Epidermal melanocyte (primary cell): ENCODE data around the gene KLF11.

Experiments
- DNase-seq: peaks from one replicate; pipeline ENCODE4 v3.0.0; 2011; ENCODE audit warnings: low spot score; ENCODE audit not compliant: insufficient read length

The KLF11 gene

DNA sequence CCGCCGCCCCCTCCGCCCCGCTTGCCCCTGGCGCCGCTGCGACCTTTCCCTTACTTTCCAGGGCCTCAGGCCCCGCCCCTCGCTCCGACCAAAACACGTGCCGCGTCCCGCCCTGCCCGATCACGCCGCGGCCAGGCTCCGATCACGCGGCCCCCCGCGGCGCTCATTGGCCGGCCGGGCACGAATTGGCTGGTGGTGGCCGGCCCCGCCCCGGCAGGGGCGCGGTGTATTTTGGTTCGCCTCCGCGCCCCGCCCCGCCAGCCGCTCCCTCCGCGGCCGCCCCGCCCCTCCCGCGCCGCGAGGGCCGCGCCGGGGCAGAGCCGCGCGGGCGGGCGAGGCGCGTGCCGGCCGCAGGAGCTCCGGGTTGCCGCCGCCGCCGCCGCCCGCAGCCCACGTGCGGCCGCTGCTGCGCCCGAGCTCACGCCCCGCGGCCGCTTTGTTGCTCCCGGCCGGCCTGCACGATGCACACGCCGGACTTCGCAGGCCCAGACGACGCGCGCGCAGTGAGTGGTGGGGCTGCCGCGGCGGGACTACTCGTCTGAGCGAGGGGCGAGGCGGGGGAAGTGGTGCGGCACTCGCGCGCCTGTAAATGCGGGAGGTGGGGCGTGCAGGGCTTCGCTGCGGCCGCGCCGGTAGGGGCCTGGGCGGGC is at the start of gene KLF11:
KLF11 (plus strand) TSS at position 295 of the 650 bp plus-strand sequence; CDS start at position 462, 167 bp downstream.
- peak; percentile 85 for DNase-seq

GRCh38 chr2:9994462-9994861 is 48.9 kb upstream of the KLF11 start:
- DNase-seq = no peak

DNA sequence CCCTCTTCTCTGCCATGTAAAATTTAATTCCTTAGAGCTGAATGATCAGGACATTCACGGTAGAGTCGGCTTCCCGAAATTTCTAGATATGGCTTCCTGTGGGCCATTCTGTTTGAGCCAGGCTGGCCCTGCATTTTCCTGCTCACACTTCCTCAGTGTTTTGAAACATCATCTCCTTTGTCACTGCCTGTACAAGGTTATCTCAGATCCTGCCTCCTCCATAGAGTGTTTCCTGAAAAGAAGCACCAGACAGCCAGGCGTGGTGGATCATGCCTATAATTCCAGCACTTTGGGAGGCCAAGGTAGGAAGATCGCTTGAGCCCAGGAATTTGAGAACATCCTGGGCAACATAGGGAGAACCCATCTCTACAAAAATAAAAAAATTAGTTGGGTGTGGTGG is 48.3 kb upstream of the KLF11 start:
- no peak for DNase-seq

GRCh38 chr2:9996321-9996720 is 47.0 kb upstream of the KLF11 start:
- DNase-seq = no peak

DNA sequence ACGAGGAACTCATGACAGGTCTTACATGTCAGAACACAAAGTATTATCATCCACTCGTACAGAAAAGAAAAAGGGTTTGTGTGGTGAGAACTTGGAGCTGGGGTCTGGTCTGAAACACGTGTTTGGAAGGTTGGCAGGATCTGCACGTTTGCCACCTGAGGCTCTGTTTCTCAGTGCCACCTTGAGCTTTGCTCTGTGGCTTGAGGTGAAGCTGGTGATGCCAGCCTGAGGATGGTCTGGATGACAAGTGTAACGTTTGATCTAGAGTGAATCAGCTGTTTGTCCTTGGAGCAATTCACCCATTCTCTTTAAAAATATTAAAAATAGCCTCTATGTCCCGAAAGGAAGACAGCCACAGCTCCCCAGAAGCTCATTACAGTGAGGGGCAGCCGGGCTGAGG is 45.4 kb upstream of the KLF11 start:
- DNase-seq = no peak

GRCh38 chr2:9998916-9999654 is 44.3 kb upstream of the KLF11 start:
- no peak for DNase-seq

DNA sequence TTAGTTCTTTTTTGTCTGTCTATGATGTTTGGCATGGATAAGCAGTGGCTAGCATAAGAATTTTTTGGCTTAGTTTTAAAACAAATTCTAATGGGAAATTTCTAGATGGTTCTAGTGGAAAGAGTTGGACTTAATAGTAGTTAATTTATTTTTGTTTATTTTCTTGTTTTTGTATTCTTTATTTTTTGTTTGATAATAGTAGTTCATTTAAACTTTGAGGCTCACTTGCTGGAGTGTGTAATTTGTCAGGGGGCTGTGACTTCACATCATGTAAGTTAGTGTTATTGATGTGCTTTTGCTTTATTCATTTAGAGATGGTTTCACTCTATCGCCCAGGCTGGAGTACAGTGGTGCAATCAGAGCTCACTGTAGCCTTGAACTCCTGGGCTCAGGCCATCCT is 43.7 kb upstream of the KLF11 start:
- DNase-seq = no peak

DNA sequence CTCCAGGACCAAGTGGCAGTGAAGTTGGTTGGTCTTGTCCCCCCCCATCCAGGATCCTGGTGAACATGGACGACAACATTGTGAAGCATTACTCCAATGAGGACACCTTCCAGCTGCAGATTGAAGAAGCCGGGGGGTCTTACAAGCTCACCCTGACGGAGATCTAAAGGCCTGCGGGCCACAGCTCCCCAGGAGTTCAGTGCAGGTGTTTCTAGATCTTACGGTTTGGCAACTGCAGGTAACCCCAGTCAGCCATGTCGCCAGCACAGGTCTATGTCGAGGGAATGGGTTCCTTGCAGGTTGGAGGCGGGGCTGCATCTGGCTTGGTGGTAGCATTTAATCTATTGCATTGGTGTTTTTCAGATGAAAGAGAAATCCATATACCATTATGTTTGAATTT is 42.8 kb upstream of the KLF11 start:
- no peak for DNase-seq

DNA sequence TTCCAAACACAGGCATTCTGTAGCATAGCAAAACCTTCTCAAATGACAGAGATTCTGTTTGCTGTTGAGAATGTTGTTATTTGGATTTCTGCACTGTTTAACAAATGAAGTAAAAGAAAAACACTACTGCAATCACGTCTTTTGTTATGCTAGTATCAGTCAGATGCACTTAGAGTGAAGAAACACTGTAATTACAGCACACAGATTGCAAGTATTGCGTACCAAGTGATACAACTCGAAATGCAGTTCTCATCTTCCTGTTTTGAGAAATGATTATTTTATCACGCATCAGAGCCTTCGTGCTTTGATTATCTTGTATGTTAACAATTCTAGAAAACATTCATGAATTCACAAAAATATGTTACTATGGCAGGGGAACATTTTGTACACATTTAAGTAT is 41.8 kb upstream of the KLF11 start:
- no peak for DNase-seq

DNA sequence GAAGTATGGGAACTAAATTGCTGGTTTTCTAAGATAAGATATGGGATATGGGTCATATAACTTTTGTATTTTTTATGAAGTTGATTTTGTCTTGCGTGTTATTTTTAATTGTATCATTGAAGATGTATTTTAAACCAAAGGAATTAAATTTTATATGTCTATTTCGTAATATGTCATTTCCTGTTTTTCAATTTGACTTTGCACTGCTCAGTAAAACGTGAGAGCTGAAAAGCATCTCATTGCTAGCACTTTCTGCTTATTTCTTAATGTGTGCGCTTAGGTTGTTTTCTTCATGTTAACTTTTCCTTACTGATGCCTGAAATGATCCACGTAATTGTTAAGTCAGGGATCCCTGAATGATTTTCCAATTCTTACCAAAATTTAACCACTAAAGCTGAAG is 41.2 kb upstream of the KLF11 start:
- DNase-seq = no peak

GRCh38 chr2:10002681-10003080 is 40.7 kb upstream of the KLF11 start:
- no peak for DNase-seq

DNA sequence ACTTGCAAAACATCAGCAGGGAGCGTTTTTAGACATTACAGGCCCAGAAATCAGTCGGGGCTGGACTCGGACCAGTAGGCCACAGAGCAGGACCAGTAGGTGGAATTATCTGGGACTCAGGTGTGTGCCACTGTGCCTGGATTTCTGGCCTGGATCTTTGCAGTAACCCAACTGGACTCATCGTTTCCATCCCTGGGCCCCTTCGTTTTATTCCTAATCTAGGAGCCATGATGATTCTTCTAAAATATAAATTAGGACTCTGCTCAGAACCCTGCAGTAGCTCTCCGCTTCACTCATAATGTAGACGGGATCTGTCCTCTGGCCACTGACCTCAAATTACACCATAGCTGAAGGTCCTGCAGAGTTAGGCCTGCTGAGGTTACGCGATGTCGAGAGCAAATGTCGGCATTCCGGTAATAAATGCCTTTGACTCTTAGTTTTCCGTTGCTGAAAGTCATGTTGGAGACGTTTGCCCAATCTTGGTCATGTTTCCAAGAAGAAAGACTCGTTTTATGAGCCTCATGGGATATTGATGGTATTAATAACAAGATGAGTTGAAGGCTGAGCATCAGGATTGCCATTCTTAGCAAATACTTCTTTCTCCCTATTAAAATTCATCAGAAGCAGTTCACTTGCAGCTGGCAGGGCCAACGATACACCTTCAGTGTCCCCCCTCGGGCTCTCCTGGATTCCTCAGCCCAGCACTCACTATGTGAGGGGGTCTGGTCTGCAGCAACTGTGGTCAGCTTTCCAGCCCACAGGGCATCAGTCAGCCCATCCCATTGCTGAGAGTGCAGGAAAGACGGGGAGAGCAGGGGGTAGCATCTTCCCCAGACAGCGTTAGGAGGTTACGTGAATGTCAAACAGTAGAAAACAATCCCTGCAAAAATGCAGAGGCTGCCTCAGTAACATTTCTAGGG is 39.9 kb upstream of the KLF11 start:
- DNase-seq = no peak

- no peak for DNase-seq
Measured at GRCh38 chr2:10004401-10004800, 38.9 kb upstream of the KLF11 start.

DNA sequence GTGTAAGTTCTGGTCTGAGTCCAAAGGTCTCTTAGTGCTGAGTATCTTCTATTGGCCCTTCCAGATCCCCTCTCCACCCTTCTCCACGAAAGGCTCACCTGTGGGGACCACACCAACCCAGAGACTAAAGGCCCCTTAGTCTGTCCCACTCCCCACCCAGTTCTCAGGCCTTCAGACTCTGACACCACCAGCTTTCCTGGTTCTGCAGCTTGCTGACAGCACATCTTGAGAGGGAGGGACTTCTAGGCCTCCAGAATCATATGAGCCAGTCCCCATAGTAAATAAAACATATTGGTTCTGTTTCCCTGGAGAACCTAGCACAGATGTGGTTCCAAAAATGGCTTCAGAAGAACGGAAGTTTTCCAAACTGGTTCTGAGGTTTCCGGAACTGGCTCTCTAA is 38.5 kb upstream of the KLF11 start:
- no peak for DNase-seq

DNA sequence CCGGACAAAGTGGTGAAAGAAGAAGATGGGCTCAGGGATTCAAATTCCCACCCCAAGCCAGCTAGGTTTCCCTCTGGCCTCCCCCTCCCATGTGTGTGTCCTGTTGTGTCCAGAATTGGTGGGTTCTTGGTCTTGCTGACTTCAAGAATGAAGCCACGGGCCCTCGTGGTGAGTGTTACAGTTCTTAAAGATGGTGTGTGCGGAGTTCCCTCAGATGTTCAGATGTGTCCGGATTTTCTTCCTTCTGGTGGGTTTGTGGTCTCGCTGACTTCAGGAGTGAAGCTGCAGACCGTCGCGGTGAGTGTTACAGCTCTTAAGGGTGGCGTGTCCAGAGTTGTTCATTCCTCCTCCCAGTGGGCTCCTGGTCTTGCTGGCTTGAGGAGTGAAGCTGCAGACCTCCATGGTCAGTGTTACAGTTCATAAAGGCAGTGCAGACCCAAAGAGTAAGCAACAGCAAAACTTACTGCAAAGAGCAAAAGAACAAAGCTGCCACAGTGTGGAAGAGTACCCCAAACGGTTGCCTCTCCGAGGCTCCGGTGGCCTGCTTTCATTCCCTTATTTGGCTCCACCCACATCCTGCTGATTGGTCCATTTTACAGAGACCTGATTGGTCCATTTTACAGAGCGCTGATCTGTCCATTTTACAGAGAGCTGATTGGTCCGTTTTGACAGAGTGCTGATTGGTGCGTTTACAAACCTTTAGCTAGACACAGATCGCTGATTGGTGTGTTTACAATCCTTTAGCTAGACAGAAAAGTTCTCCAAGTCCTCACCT is 37.7 kb upstream of the KLF11 start:
- DNase-seq = no peak

GRCh38 chr2:10006236-10007161 is 36.9 kb upstream of the KLF11 start:
- no peak for DNase-seq

DNA sequence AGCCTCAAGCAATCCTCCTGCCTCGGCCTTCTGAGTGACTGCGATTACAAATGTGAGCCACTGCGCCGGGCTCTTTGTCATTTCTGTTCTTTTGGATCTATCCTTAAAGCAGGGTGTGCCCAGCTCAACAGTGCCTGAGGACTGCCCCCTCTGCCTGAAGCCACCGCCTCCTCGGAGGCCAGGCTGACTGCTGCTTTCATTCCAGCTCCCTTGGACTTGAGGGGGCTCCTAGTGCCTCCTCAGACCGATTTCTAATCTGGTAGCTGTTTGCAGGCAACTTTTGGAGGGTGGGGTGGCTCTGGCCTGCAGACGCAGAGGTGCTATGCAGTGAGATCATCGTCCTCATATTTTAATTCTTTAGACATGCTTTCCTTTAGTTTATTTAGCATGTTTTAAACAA is 35.9 kb upstream of the KLF11 start:
- no peak for DNase-seq

DNA sequence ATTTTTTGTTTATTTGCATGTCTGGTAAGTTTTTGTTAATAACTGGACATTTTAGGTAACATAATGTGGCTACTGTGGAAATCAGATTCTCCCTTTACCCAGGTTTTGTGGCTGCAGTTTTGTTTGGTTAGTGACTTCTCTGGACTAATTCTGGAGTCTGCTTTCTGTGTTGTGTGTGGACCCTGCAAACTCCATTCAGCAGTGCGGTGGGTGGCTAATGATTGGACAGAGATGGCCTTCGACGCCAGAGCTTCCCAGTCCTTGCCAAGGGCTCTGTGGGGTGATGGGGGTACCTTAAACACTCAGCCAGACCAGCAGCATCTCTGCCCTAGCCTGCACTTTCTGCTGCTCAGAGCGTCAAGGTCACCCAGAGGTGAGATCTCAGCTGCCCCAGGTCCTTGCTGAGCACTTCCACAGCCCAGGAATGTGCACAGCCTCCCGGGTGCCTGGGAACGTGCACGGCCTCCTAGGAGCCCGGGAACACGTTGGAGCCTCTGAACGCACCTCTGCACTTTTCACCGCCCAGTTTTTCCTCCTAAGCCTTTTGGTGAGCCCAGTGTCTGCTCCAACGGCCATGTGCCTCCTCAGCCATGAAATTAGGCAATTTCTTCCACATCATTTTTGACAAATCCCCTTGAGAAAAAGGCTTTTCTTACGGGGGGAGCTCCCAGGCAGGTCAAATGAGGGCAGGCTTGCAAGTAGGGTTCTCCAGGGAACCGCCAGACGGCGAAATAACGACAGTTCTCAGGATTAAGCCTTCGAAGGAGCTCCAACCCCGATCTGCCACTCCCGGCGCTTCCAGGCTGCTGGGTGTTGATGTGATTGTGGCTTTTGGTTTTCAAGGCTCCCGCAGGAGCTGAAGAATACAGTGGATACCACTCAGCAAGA is 35.2 kb upstream of the KLF11 start:
- no peak for DNase-seq

DNA sequence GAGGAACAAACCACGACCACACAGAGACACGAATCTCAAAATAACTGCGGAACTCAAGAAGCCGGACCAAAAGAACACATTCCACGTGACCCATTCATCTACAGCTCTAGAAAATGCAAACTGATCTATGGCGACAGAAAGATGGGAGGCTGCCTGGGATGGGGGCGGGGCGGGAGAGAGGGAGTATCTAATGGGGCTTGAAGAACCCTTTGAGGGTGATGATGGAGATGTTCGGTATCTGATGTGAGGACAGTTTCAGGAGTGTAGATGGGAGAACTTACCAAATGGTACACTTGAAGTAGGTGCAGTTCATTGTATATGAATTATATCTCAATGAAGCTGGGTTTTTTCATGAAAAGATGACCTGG is 34.6 kb upstream of the KLF11 start:
- DNase-seq = no peak
